ENCODE measurements around the gene TCFL5. TPM values are rescaled to one million over a fixed set of nuclear protein-coding genes. Genes with fewer than 3 reads are reported as not detected.

TCFL5 gene
- total and polyA plus RNA-seq, 2 donors (not counting 3 experiments of a cell fraction or from before 2014, with no cell fraction given): 4.4 to 11.1 TPM

DNA sequence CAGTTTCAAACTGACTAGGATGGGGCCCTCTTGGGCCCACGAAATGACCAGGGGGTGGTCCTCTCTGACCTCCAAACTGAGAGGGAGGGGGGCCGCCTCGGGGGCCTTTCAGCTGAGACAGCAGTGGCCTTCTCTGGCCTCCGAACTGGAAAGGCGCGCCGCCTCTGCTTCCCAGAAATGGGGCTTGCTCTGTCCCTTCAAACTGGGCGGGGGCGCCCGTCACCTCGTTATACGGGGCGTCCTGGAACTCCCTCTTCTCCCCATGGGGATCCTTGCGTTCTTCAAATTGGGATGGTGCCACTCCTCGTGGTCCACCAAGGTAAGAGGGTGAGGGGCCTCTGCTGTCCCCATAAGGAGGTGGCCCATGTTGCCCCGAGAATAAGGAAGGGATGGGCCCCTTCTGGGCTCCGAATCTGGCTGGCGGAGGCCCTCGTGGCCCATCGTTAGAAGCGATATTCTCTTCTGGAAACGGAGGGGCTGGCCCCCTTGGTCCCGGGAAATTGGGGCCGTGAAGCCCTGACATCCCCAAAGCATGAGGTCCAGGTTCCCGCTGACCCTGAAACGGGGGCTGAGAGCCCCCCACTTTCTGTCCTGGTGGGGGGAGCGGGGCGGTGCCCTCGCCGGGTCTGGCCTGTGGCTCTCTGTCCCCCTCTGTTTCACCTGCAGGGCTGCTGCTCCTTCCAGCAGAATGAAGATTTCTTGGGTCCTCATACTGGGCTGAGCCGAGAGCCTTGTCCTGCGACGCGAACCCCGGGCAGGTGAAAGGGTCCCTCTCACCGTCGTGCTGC is 18.7 kb upstream of the TCFL5 start:
- H3K9me3 ChIP-seq (replicated peaks; ENCODE audit: control insufficient read depth, insufficient read depth, low read length): no peaks in the 10 kb centered on the region
- peaks cover 9% of the 10 kb centered on the region for H3K4me1 ChIP-seq (ENCODE audit: control insufficient read depth, extremely low read depth, insufficient read depth, low read length)
- H4K20me1 ChIP-seq (replicated peaks; ENCODE audit: control insufficient read depth, extremely low read depth, insufficient read depth, low read length): no peaks in the 10 kb centered on the region
- TF ChIP-seq MYC (IDR thresholded peaks at IDR 0.05; ENCODE audit: low read depth, low read length) (no peak), POLR2A (IDR thresholded peaks at IDR 0.05; ENCODE audit: low read depth, low read length) (no peak), CTCF (IDR thresholded peaks at IDR 0.05; ENCODE audit: extremely low read depth in 1 of 2, insufficient read depth in 1 of 2, low read depth in 1 of 2, low read length in 2 of 2) (no peak), FOS (IDR thresholded peaks at IDR 0.05; ENCODE audit: borderline replicate concordance, insufficient read depth, low read length) (no peak), POLR2AphosphoS5 (IDR thresholded peaks at IDR 0.05; ENCODE audit: insufficient read depth, low read depth, low read length) (no peak), EZH2 (IDR thresholded peaks at IDR 0.05; ENCODE audit: borderline replicate concordance, low read depth, low read length, severe bottlenecking) (no peak), JUN (IDR thresholded peaks at IDR 0.05; ENCODE audit: borderline replicate concordance, insufficient read depth, insufficient read length, low read depth) (no peak), GATA2 (IDR thresholded peaks at IDR 0.05; ENCODE audit: insufficient read depth, insufficient read length, low read depth, low read length) (no peak)
- TF ChIP-seq, protein P1, sequence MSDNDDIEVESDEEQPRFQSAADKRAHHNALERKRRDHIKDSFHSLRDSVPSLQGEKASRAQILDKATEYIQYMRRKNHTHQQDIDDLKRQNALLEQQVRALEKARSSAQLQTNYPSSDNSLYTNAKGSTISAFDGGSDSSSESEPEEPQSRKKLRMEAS (IDR thresholded peaks at IDR 0.05; ENCODE audit: insufficient read depth, insufficient read length): no peak
- dilution Hi-C loops (cut with MboI; ENCODE audit: extremely low pct_ligation_motif_present, low sequenced_read_pairs) (no loop called here), intact Hi-C loops (cut with micrococcal nuclease) (no loop called here)
- no peak overlapping the region for H3K4me2 ChIP-seq (ENCODE audit: insufficient read depth, low read length)
- H3K4me3 ChIP-seq (replicated peaks in 1 of 3; ENCODE audit: insufficient read depth in 1 of 3, low read depth in 1 of 3, low read length in 3 of 3): no peak overlapping the region
- no peaks in the 10 kb centered on the region for H3K79me2 ChIP-seq (ENCODE audit: control insufficient read depth, insufficient read depth, low read length)
- no peaks in the 10 kb centered on the region for H3K9me1 ChIP-seq (replicated peaks; ENCODE audit: control insufficient read depth, extremely low read depth, insufficient read depth, low read length)
- H3K27me3 ChIP-seq (ENCODE audit: control insufficient read depth in 2 of 2, insufficient read depth in 2 of 2, low read length in 2 of 2): peaks cover 0 to 3% of the 10 kb centered on the region in 2 experiments
- H3K27ac ChIP-seq (ENCODE audit: insufficient read depth, low read depth, low read length): no peak overlapping the region
- FAIRE-seq (no peak), DNase-seq (ENCODE audit: low read depth, low spot score) (no peak)
- no peak overlapping the region for H3K9ac ChIP-seq (replicated peaks; ENCODE audit: extremely low read depth, insufficient read depth, low read length)
- no peak overlapping the region for H2AFZ ChIP-seq (ENCODE audit: low read depth, low read length)
- BruUV-seq (replicated peaks): no TSS peak
- CTCF ChIA-PET: no interaction called here
- peaks cover 0 to 11% of the 10 kb centered on the region in 2 experiments for H3K36me3 ChIP-seq (ENCODE audit: control insufficient read depth in 2 of 2, extremely low read depth in 1 of 2, insufficient read depth in 2 of 2, low read length in 2 of 2)
- POLR2A ChIA-PET: no interaction called here

Data from endothelial cell of umbilical vein (primary cell).